ENCODE measurements around the gene MRPL46. TPM values are rescaled to one million over a fixed set of nuclear protein-coding genes. Genes with fewer than 3 reads are reported as not detected.
"Not testable (repeated sequence)": the region's sequence is repeated elsewhere in the genome, so short reads cannot be mapped to it uniquely, and the experiment has no call there.

The MRPL46 gene
- total and polyA plus RNA-seq, 2 experiments from 2014 or later, result 32.9 to 59.4 TPM

GRCh38 chr15:88470625-88471372 lies 3.6 kb upstream of the MRPL46 start:
- H3K4me3 ChIP-seq, result no peak overlapping the region
- H3K27me3 ChIP-seq, result no peaks in the 10 kb centered on the region
- no peak for TF ChIP-seq CTCF (IDR thresholded peaks at IDR 0.05; ENCODE audit: low read depth, low read length)
- DNase-seq (ENCODE audit: low read depth in 1 of 2, low spot score in 1 of 2), result no peak
- no peak overlapping the region for H3K27ac ChIP-seq
- H3K4me1 ChIP-seq (ENCODE audit: low read depth), result peaks cover 4% of the 10 kb centered on the region
- peaks cover 19% of the 10 kb centered on the region for H3K36me3 ChIP-seq
- no peaks in the 10 kb centered on the region for H3K9me3 ChIP-seq (ENCODE audit: low read depth)

DNA sequence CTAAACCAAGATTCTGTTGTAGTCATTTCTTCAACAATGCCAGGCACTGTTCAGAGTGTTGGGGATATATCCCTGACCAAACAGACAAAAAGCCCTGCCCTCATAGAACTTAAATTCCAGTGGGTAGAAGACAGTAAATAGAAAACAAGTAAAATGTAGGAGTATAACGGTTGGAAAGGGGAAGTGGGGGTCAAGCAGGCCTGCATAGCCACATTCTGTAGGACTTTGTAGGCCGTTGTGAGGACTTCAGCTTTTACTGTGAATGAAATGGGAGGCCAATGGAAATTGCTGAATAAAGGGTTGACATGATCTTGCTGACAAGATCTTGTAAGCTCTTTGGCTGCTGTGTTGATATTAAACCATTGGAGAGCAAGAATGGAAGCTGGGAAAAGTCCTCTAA lies 2.1 kb upstream of the MRPL46 start:
- peaks cover 23% of the 10 kb centered on the region for H3K36me3 ChIP-seq
- no peak for DNase-seq (ENCODE audit: low read depth in 1 of 2, low spot score in 1 of 2)
- H3K4me1 ChIP-seq (ENCODE audit: low read depth), result peaks cover 4% of the 10 kb centered on the region
- no peak overlapping the region for H3K4me3 ChIP-seq
- no peak overlapping the region for H3K27ac ChIP-seq
- no peak for TF ChIP-seq CTCF (IDR thresholded peaks at IDR 0.05; ENCODE audit: low read depth, low read length)
- H3K9me3 ChIP-seq (ENCODE audit: low read depth), result no peaks in the 10 kb centered on the region
- H3K27me3 ChIP-seq, result no peaks in the 10 kb centered on the region

DNA sequence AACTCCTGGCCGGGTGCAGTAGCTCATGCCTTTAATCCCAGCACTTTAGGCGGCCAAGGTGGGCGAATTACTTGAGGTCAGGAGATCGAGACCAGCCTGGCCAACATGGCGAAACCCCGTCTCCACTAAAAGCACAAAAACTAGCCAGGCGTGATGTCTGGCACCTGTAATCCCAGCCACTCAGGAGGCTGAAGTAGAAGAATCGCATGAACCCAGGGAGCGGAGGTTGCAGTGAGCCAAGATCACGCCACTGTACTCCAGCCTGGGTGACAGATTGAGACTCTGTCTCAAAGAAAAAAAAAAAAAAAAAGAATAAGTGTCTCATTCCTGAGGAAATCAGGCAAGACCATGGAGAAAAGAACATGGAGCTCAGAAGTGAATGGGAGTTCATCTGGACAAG lies 1.5 kb upstream of the MRPL46 start:
- not testable (repeated sequence) for H3K27me3 ChIP-seq; DNase-seq (ENCODE audit: low read depth in 1 of 2, low spot score in 1 of 2); H3K27ac ChIP-seq; H3K4me3 ChIP-seq; H3K9me3 ChIP-seq (ENCODE audit: low read depth); H3K4me1 ChIP-seq (ENCODE audit: low read depth)
- H3K36me3 ChIP-seq, result peaks cover 23% of the 10 kb centered on the region

DNA sequence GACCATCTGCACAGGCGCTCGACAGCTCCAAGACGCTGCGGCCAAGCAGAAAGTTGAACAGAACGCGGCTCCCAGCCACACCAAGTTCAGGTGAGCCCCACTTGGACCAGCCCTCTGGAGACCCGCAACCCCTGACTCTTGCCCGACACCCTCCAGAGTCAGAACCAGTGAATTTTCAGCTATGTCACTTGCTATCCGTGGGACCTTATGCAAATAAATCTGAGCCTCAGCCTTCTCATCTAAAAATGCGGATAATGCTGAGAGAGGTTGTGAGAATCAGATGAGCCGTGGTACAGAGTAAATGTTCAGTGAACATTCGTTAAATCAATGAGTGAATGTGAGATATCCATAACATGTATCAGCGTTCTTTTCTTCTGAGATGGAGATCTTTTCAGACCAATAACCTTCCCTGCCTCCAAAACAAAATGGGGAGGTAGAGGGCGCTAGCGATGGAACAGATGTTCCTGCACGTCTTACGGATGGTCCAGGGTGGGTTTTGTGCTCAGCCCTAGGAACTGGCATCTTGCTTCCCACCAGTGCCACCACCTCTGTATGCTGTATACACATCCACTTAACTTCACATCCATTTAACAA lies 844 bp upstream of the MRPL46 start:
- peak overlapping the region; percentile 83 for H3K4me3 ChIP-seq
- peak; percentile 13 to 22 for DNase-seq (ENCODE audit: low read depth in 1 of 2, low spot score in 1 of 2)
- H3K36me3 ChIP-seq, result peaks cover 19% of the 10 kb centered on the region
- H3K4me1 ChIP-seq (ENCODE audit: low read depth), result peaks cover 4% of the 10 kb centered on the region
- TF ChIP-seq CTCF (IDR thresholded peaks at IDR 0.05; ENCODE audit: low read depth, low read length), result peak; percentile 44
- no peaks in the 10 kb centered on the region for H3K9me3 ChIP-seq (ENCODE audit: low read depth)
- no peaks in the 10 kb centered on the region for H3K27me3 ChIP-seq
- H3K27ac ChIP-seq, result peak overlapping the region; percentile 91

- Histone ChIP-seq H3K4me3 (no peak overlapping the region), H3K27ac (no peak overlapping the region), H3K9me3 (ENCODE audit: low read depth) (no peaks in the 10 kb centered on the region), H3K4me1 (ENCODE audit: low read depth) (peaks cover 4% of the 10 kb centered on the region), H3K27me3 (no peaks in the 10 kb centered on the region), H3K36me3 (peaks cover 33% of the 10 kb centered on the region)
- DNase-seq (ENCODE audit: low read depth in 1 of 2, low spot score in 1 of 2), result peak in 1 of 2 donors; percentile 48
- no peak for TF ChIP-seq CTCF (IDR thresholded peaks at IDR 0.05; ENCODE audit: low read depth, low read length)
Measured at GRCh38 chr15:88465633-88466224, 1.5 kb downstream of the MRPL46 start.

Data from cardiac muscle cell (in vitro differentiated cells and primary cell).